IPS-15b (cell line): ENCODE results near the gene PEX19.

Experiments used
- H3K27me3 ChIP-seq: one replicate; pipeline ENCODE4 v1.6.1; 2013; ENCODE audit warnings: low read length; ENCODE audit not compliant: control insufficient read depth, insufficient read depth
- H3K36me3 ChIP-seq: one replicate; pipeline ENCODE4 v1.6.1; 2013; ENCODE audit warnings: low read length; ENCODE audit not compliant: control insufficient read depth, insufficient read depth
- H3K4me1 ChIP-seq: one replicate; pipeline ENCODE4 v1.6.1; 2013; ENCODE audit warnings: mild to moderate bottlenecking, low read length; ENCODE audit not compliant: control insufficient read depth, insufficient read depth
- H3K4me3 ChIP-seq: one replicate; pipeline ENCODE4 v1.5.1; 2013; ENCODE audit warnings: low read depth, low read length
- H3K9ac ChIP-seq: one replicate; pipeline ENCODE4 v1.6.1; 2013; ENCODE audit warnings: low read depth, mild to moderate bottlenecking, low read length
- H3K9me3 ChIP-seq: one replicate; pipeline ENCODE4 v1.6.1; 2013; ENCODE audit warnings: mild to moderate bottlenecking, low read length; ENCODE audit not compliant: control insufficient read depth, insufficient read depth

Gene PEX19, protein sequence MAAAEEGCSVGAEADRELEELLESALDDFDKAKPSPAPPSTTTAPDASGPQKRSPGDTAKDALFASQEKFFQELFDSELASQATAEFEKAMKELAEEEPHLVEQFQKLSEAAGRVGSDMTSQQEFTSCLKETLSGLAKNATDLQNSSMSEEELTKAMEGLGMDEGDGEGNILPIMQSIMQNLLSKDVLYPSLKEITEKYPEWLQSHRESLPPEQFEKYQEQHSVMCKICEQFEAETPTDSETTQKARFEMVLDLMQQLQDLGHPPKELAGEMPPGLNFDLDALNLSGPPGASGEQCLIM

DNA sequence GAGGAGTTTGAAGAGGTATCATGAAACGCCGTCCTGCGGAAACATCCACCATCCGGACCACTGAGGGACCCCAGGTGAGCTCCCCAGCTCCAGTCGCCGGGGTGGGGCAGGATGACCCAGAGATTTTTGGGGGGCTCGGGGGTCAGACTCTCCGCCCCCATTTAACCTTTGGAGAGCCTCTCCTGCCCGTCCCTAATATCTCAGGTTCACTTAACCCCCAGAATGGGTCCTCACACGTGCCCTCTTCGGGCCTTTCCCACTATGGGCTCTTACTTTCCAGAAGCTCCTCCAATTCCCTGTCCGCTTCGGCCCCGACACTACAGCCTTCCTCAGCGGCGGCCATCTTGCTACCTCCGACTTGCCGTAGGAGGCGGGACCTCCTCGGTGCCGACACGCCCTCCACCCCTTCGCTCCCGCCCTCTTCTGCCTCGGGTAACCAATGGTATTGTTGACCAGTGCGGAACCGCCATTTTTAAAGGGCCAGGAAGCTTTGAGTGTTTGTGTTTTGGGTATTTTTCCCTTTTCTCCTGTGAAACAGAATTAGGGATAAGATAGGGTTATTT is at the start of gene PEX19:
Gene PEX19, minus strand, starts transcription at position 352 of the 563 bp plus-strand sequence. Its CDS starts 9 bp downstream, at position 343.
- H3K4me1 ChIP-seq, result peaks cover 6% of the 10 kb centered on the region
- peaks cover 14% of the 10 kb centered on the region for H3K36me3 ChIP-seq
- peak within 1 kb of the TSS; percentile 78 for H3K4me3 ChIP-seq
- H3K9me3 ChIP-seq, result no peaks in the 10 kb centered on the region
- peak within 1 kb of the TSS; percentile 96 for H3K9ac ChIP-seq
- H3K27me3 ChIP-seq, result no peaks in the 10 kb centered on the region

DNA sequence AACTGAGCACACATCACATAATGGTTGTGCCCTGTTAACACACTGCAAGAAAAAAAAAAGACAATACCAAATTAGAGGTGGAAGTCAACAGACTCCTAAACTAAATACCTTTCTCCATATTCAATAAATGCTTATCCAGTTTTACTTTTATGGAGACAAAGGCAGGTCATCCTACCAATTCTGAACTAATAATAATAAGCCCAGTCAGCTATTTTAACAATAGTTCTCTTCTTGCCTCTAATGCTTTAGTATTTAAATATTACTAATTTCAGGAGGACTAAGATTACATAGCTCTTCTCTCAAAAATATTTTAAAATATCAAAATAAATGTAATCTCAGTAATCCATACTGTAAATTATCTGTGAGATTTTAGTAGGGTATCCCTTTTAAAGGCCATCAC is 47.6 kb upstream of the PEX19 start:
- Histone ChIP-seq H3K4me3 (no peak overlapping the region), H3K9ac (no peak overlapping the region), H3K36me3 (peaks cover 18% of the 10 kb centered on the region), H3K27me3 (no peaks in the 10 kb centered on the region), H3K4me1 (no peaks in the 10 kb centered on the region), H3K9me3 (no peaks in the 10 kb centered on the region)

DNA sequence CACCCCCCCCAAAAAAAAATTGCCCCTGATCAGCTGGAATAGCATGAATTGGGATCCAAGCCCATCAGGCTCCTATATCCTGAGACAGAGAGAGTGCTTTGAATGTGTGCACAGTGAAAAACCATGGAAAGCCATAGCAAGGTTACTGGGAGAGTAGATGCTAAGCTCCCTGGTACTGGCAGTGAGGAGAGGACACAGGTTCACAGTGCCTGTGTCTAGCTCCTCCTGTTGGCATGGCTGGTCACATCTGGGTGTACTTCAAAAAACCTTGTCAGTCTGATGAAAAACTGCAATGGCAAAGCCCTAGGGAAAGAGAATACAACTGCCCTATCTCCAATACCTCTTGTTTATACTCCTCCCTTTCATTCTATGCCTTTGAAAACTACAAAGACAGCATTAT is 45.2 kb upstream of the PEX19 start:
- Histone ChIP-seq H3K4me1 (no peaks in the 10 kb centered on the region), H3K9ac (no peak overlapping the region), H3K36me3 (peaks cover 23% of the 10 kb centered on the region), H3K4me3 (no peak overlapping the region), H3K9me3 (no peaks in the 10 kb centered on the region), H3K27me3 (no peaks in the 10 kb centered on the region)

DNA sequence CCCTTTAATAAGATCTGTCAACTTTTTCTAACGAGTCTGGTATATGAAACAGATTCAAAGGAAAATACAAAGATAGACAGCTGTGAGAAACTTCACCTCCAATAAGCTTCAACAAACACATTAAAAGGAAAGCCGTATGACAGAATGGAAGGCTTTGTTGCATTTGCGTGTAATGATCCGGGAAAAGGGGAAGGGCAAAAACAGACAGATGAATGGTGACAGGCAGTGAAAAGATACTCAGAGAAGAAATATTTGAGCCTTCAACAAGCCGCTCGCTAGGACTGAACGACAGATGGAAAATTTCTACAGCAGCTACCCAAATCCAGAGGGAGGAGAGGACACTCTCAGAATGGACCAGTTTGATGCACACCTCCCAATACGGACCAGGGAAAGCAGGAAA is 43.3 kb upstream of the PEX19 start:
- H3K9ac ChIP-seq, result no peak overlapping the region
- H3K36me3 ChIP-seq, result peaks cover 22% of the 10 kb centered on the region
- no peaks in the 10 kb centered on the region for H3K27me3 ChIP-seq
- no peaks in the 10 kb centered on the region for H3K4me1 ChIP-seq
- no peak overlapping the region for H3K4me3 ChIP-seq
- H3K9me3 ChIP-seq, result no peaks in the 10 kb centered on the region

- Histone ChIP-seq H3K9ac (no peak overlapping the region), H3K4me1 (no peaks in the 10 kb centered on the region), H3K4me3 (no peak overlapping the region), H3K27me3 (no peaks in the 10 kb centered on the region), H3K36me3 (peaks cover 11% of the 10 kb centered on the region), H3K9me3 (no peaks in the 10 kb centered on the region)
Measured at GRCh38 chr1:160326418-160326817, 41.5 kb upstream of the PEX19 start.

GRCh38 chr1:160325252-160325651 is 40.3 kb upstream of the PEX19 start:
- Histone ChIP-seq H3K4me3 (no peak overlapping the region), H3K9ac (no peak overlapping the region), H3K36me3 (peaks cover 11% of the 10 kb centered on the region), H3K27me3 (no peaks in the 10 kb centered on the region), H3K9me3 (no peaks in the 10 kb centered on the region), H3K4me1 (no peaks in the 10 kb centered on the region)

DNA sequence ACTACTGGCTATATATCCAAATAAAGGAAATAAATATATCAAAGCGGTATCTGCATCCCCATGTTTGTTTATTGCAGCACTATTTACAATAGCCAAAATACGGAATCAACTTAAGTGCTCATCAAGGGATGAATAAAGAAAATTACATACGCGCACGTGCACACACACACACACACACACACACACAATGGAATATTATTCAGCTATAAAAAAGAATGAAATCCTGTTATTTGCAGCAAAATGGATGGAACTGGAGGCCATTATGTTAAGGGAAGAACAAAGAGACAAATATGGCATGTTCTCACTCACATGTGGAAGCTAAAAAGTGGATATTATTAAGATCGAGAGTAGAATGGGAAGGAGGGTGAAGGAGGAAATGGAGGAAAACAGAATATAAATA is 37.9 kb upstream of the PEX19 start:
- Histone ChIP-seq H3K36me3 (peaks cover 11% of the 10 kb centered on the region), H3K9me3 (no peaks in the 10 kb centered on the region), H3K4me3 (no peak overlapping the region), H3K9ac (no peak overlapping the region), H3K4me1 (no peaks in the 10 kb centered on the region), H3K27me3 (no peaks in the 10 kb centered on the region)

- Histone ChIP-seq H3K36me3 (peaks cover 43% of the 10 kb centered on the region), H3K4me1 (no peaks in the 10 kb centered on the region), H3K9me3 (no peaks in the 10 kb centered on the region), H3K27me3 (no peaks in the 10 kb centered on the region), H3K9ac (no peak overlapping the region), H3K4me3 (no peak overlapping the region)
Measured at GRCh38 chr1:160315359-160315758, 30.4 kb upstream of the PEX19 start.

DNA sequence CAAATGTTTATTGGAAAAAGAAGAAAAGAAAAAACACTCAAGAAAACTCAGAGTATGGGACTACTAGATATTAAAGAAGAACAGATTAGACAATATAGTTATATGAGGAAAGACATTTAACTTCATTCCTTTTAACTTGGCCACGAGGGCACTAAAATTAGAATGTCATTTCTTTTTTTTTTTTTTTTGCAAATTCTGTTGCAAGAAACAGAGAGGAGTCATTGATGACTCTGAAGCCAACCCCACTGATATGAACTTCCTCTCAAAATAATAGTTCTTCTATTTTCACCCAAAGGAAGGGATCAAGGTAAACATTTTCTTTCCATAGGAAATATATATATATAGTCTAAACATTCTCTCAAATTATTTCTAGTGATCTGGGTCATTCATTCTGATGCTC is 24.6 kb upstream of the PEX19 start:
- Histone ChIP-seq H3K36me3 (peaks cover 64% of the 10 kb centered on the region), H3K4me1 (peaks cover 18% of the 10 kb centered on the region), H3K9ac (no peak overlapping the region)

GRCh38 chr1:160309185-160309557 is 24.2 kb upstream of the PEX19 start:
- Histone ChIP-seq H3K9ac (no peak overlapping the region), H3K4me3 (no peak overlapping the region), H3K36me3 (peaks cover 66% of the 10 kb centered on the region), H3K9me3 (no peaks in the 10 kb centered on the region), H3K4me1 (peaks cover 18% of the 10 kb centered on the region), H3K27me3 (no peaks in the 10 kb centered on the region)

More for the DNA sequence above, 24.6 kb upstream of the PEX19 start:
- H3K4me3 ChIP-seq, result no peak overlapping the region
- no peaks in the 10 kb centered on the region for H3K27me3 ChIP-seq
- H3K9me3 ChIP-seq, result no peaks in the 10 kb centered on the region

DNA sequence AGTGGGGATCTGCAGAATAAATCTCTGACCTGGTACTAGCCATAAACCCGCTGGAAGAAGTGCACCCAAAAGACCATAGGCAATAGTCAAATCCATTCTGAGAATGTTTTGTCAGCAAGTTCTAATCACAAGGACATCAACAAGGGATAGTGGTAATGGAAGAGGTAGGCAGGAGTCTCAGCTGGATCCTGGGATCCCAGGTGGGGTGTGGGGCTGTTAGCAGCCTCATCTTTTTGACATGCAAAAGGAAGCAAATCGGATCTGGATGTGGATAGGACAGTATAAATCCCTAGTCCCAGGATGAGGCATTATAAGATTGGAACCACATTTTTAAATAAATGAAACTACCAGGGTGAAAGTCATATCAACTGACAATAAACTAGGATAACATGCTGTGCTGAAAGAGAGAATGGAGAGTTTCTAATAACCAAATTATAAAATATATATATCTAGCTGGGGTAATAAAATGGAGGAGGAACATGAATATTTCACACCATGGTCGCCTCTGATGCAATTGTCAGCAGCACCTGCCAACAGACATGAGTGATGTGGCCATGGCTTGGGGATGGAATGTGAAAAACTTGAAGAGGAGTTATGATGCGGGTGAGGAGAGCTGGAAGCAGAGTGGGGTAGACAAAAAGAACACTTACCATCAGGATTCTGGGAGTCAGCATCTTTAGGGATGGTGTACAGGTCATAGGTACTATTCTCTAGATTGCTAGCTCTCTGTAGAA is 23.7 kb upstream of the PEX19 start:
- H3K9me3 ChIP-seq, result no peaks in the 10 kb centered on the region
- H3K27me3 ChIP-seq, result no peaks in the 10 kb centered on the region
- H3K9ac ChIP-seq, result no peak overlapping the region
- H3K36me3 ChIP-seq, result peaks cover 65% of the 10 kb centered on the region
- H3K4me1 ChIP-seq, result peaks cover 18% of the 10 kb centered on the region
- no peak overlapping the region for H3K4me3 ChIP-seq
